Neuron (in vitro differentiated cells): ENCODE results near the gene RNF13.

Source experiments
- H2AFZ ChIP-seq: one replicate; pipeline ENCODE4 v1.6.1; 2013; ENCODE audit warnings: low read depth, mild to moderate bottlenecking, inconsistent platforms, low read length, moderate library complexity
- H3K27me3 ChIP-seq: one replicate; pipeline ENCODE4 v1.6.1; 2013; ENCODE audit warnings: low read length; ENCODE audit not compliant: insufficient read depth
- H3K36me3 ChIP-seq: one replicate; pipeline ENCODE4 v1.6.1; 2013; ENCODE audit warnings: low read length; ENCODE audit not compliant: insufficient read depth
- H3K4me1 ChIP-seq: one replicate; pipeline ENCODE4 v1.6.1; 2013; ENCODE audit warnings: low read length; ENCODE audit not compliant: insufficient read depth
- H3K4me3 ChIP-seq: 2 replicates; pipeline ENCODE4 v1.5.1; 2013; ENCODE audit warnings: mild to moderate bottlenecking, low read length, moderate library complexity
- H3K9me3 ChIP-seq: one replicate; pipeline ENCODE4 v1.6.1; 2013; ENCODE audit warnings: low read length

Gene RNF13

DNA sequence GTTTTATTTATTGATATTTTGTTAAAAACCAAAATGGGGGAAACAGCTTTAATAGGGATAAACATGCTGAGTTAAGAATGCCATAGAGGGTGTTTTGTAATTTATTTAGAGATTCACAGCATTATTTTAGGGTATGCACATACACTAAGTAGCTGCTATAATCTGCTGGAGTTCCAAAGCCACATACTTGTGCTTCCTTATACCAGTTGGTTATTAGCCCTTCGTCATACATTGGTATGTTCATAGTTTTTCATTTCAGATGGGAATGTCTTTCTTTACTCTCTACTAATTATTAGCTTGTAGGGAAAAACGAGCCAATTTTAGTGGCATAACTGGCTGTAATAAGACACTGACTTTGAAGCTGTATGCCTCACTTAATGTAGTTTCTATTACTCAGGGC lies 82.8 kb downstream of the RNF13 start:
- Histone ChIP-seq H3K36me3 (peaks cover 3% of the 10 kb centered on the region), H3K4me1 (peaks cover 4% of the 10 kb centered on the region), H3K9me3 (no peaks in the 10 kb centered on the region), H3K4me3 (no peak overlapping the region), H2AFZ (no peak overlapping the region), H3K27me3 (no peaks in the 10 kb centered on the region)

DNA sequence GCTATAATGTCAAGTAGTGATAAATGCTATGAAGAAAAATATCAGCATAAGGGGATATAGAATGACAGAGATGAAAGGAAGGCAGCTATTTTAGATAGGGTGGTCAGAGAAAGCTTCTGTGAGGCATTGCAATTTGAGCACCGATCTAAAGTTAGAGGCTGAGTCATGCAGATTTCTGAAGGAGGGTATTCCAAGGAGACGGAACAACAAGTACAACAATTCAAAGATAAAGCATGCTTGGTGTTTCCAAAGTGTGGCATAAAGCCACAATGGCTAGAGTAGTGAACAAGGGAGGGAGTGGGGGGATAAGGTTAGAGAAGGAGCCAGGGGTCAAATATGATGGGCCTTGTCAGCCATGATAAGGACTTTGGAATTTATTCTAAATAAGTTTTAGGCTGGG lies 85.8 kb downstream of the RNF13 start:
- no peak overlapping the region for H3K4me3 ChIP-seq
- no peaks in the 10 kb centered on the region for H3K4me1 ChIP-seq
- H3K9me3 ChIP-seq = no peaks in the 10 kb centered on the region
- H3K36me3 ChIP-seq = peaks cover 3% of the 10 kb centered on the region
- no peak overlapping the region for H2AFZ ChIP-seq
- no peaks in the 10 kb centered on the region for H3K27me3 ChIP-seq

DNA sequence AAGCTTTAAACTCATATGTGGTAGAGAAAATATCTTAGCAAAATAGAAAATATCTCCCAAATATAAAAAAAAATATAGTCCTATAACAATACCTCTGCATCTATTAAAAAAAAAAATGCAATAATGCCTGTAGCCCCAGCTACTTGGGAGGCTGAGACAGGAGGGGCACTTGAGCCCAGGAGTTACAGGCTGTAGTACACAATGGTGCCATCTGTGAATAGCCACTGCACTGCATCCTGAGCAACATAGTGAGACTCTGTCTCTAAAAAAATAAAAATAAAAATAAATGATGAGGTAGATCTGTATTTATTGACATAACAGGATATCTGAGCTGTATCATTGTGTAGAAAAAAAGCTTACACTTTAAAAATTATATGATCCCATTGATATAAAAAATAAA lies 87.3 kb downstream of the RNF13 start:
- H3K36me3 ChIP-seq = peaks cover 3% of the 10 kb centered on the region
- no peak overlapping the region for H3K4me3 ChIP-seq
- H3K27me3 ChIP-seq = no peaks in the 10 kb centered on the region
- no peaks in the 10 kb centered on the region for H3K4me1 ChIP-seq
- H2AFZ ChIP-seq = no peak overlapping the region
- H3K9me3 ChIP-seq = no peaks in the 10 kb centered on the region

GRCh38 chr3:149901770-149902169 lies 88.8 kb downstream of the RNF13 start:
- peaks cover 3% of the 10 kb centered on the region for H3K36me3 ChIP-seq
- H2AFZ ChIP-seq = no peak overlapping the region
- H3K27me3 ChIP-seq = no peaks in the 10 kb centered on the region
- no peaks in the 10 kb centered on the region for H3K9me3 ChIP-seq
- no peaks in the 10 kb centered on the region for H3K4me1 ChIP-seq
- H3K4me3 ChIP-seq = no peak overlapping the region

GRCh38 chr3:149902498-149903139 lies 89.6 kb downstream of the RNF13 start:
- Histone ChIP-seq H2AFZ (no peak overlapping the region), H3K4me3 (no peak overlapping the region), H3K36me3 (no peaks in the 10 kb centered on the region), H3K9me3 (no peaks in the 10 kb centered on the region), H3K4me1 (no peaks in the 10 kb centered on the region), H3K27me3 (no peaks in the 10 kb centered on the region)

DNA sequence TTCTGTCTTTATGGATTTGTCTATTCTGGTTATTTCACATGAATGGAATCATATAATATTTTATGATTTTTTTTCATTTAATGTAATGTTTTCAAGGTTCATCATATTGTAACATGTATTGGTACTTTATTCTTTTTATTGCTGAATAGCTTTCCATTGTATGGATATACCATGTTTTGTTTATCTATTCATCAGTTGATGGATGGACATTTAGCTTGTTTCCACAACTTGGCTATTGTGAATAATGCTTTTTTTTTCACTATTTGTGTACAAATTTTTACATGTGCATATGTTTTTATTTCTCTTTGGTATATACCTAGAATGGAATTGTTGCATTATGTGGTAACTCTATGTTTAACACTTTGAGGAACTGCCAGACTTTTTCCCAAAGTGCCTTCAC lies 93.0 kb downstream of the RNF13 start:
- Histone ChIP-seq H3K27me3 (no peaks in the 10 kb centered on the region), H3K4me3 (no peak overlapping the region), H3K36me3 (no peaks in the 10 kb centered on the region), H3K9me3 (no peaks in the 10 kb centered on the region), H2AFZ (no peak overlapping the region), H3K4me1 (peaks cover 3% of the 10 kb centered on the region)

DNA sequence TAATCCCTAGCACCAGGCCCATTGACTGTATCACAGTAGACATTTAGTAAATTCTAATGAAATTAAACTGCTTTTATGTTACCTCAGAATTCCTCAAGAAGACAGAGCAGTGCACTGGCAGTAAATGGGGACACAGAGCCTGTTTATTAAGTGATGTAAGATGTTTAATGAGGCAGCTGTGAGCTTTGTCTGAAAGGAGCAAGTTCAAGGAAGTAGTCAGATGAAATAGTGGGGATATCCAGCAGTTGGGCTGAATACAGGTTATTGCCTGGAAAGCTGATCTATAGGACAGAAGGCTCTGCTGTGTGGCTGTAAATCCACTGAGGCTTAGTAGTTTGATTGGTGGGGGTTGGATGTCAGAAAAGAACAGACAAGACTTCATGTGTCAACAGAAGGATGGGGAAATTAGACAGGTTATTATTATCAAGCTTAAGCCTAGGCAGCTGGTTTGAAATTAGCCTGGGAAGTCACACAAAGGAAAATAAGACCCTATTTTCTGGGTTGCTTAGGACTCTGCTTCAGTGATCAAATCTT lies 95.5 kb downstream of the RNF13 start:
- H2AFZ ChIP-seq = no peak overlapping the region
- H3K9me3 ChIP-seq = no peaks in the 10 kb centered on the region
- H3K4me1 ChIP-seq = peaks cover 3% of the 10 kb centered on the region
- no peaks in the 10 kb centered on the region for H3K27me3 ChIP-seq
- no peak overlapping the region for H3K4me3 ChIP-seq
- peaks cover 3% of the 10 kb centered on the region for H3K36me3 ChIP-seq

- Histone ChIP-seq H3K4me1 (peaks cover 3% of the 10 kb centered on the region), H3K4me3 (no peak overlapping the region), H3K27me3 (no peaks in the 10 kb centered on the region), H3K9me3 (no peaks in the 10 kb centered on the region), H2AFZ (no peak overlapping the region), H3K36me3 (peaks cover 6% of the 10 kb centered on the region)
Measured at GRCh38 chr3:149909923-149910322, 96.9 kb downstream of the RNF13 start.

GRCh38 chr3:149917124-149917667 lies 104.2 kb downstream of the RNF13 start:
- H2AFZ ChIP-seq = no peak overlapping the region
- peaks cover 6% of the 10 kb centered on the region for H3K36me3 ChIP-seq
- H3K9me3 ChIP-seq = no peaks in the 10 kb centered on the region
- H3K27me3 ChIP-seq = no peaks in the 10 kb centered on the region
- H3K4me3 ChIP-seq = no peak overlapping the region
- no peaks in the 10 kb centered on the region for H3K4me1 ChIP-seq

DNA sequence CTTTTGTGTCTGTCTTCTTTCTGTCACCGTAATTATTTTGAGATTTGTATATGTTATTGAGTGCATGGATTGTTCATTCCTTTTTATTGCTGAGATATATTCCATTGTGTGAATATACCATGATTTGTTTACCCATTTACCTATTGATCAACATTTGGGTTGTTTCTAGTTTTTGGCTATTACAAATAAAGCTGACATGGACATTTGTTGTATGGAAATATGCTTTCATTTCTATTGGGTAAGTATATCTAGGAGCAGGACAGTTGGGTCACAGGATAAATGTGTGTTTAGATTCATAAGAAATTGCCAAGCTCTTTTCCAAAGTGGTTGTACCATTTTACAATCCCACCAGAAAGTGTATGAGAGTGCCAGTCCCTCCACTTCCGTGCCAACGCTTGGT lies 106.5 kb downstream of the RNF13 start:
- H3K36me3 ChIP-seq = peaks cover 2% of the 10 kb centered on the region
- H3K27me3 ChIP-seq = no peaks in the 10 kb centered on the region
- no peaks in the 10 kb centered on the region for H3K9me3 ChIP-seq
- H2AFZ ChIP-seq = no peak overlapping the region
- no peaks in the 10 kb centered on the region for H3K4me1 ChIP-seq
- H3K4me3 ChIP-seq = no peak overlapping the region

DNA sequence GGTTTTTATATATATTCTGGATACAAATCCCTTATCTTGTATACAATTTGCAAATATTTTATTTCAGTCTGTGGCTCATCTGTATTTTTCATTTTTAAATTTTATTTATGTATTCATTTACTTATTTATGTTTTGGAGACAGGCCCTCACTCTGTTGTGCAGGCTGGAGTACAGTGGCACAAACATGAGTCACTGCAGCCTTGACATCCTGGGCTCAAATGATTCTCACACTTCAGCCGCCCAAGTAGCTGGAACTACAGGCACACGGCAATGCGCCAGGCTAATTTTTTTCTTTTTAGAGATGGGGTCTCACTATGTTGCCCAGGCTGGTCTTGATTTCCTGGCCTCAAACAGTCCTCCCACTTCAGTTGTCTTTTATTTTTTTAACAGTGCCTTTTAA lies 107.1 kb downstream of the RNF13 start:
- Histone ChIP-seq H3K4me1 (no peaks in the 10 kb centered on the region), H3K4me3 (no peak overlapping the region), H3K27me3 (no peaks in the 10 kb centered on the region), H2AFZ (no peak overlapping the region), H3K9me3 (no peaks in the 10 kb centered on the region), H3K36me3 (peaks cover 5% of the 10 kb centered on the region)

- no peaks in the 10 kb centered on the region for H3K36me3 ChIP-seq
- H2AFZ ChIP-seq = no peak overlapping the region
- H3K4me3 ChIP-seq = no peak overlapping the region
- no peaks in the 10 kb centered on the region for H3K27me3 ChIP-seq
- no peaks in the 10 kb centered on the region for H3K4me1 ChIP-seq
- H3K9me3 ChIP-seq = peaks cover 18% of the 10 kb centered on the region
Measured at GRCh38 chr3:149933008-149933407, 120.0 kb downstream of the RNF13 start.

- Histone ChIP-seq H3K27me3 (no peaks in the 10 kb centered on the region), H2AFZ (no peak overlapping the region), H3K36me3 (no peaks in the 10 kb centered on the region), H3K4me3 (no peak overlapping the region), H3K4me1 (peaks cover under 1% of the 10 kb centered on the region), H3K9me3 (peaks cover 18% of the 10 kb centered on the region)
Measured at GRCh38 chr3:149933858-149934257, 120.8 kb downstream of the RNF13 start.

- H2AFZ ChIP-seq = no peak overlapping the region
- H3K27me3 ChIP-seq = no peaks in the 10 kb centered on the region
- H3K4me3 ChIP-seq = no peak overlapping the region
- no peaks in the 10 kb centered on the region for H3K36me3 ChIP-seq
- H3K9me3 ChIP-seq = peaks cover 16% of the 10 kb centered on the region
- H3K4me1 ChIP-seq = peaks cover 4% of the 10 kb centered on the region
Measured at GRCh38 chr3:149934524-149934923, 121.5 kb downstream of the RNF13 start.
